Fibroblast of mammary gland (primary cell): ENCODE measurements around the gene COL10A1.

Source experiments
- DNase-seq: peaks from one replicate; pipeline ENCODE4 v3.0.0-alpha.2; 2010; ENCODE audit warnings: low read depth
- H3K4me3 ChIP-seq: 2 replicates; pipeline ENCODE4 v1.5.1; 2011; ENCODE audit warnings: low read depth, mild to moderate bottlenecking, low read length, moderate library complexity; ENCODE audit not compliant: control insufficient read depth
- TF ChIP-seq, protein P1 (sequence below): conservative IDR thresholded peaks from 2 replicates; pipeline ENCODE4 v1.5.1; 2011; ENCODE audit warnings: low read depth, low read length, inconsistent platforms; ENCODE audit not compliant: control insufficient read depth, insufficient read depth

COL10A1 gene

DNA sequence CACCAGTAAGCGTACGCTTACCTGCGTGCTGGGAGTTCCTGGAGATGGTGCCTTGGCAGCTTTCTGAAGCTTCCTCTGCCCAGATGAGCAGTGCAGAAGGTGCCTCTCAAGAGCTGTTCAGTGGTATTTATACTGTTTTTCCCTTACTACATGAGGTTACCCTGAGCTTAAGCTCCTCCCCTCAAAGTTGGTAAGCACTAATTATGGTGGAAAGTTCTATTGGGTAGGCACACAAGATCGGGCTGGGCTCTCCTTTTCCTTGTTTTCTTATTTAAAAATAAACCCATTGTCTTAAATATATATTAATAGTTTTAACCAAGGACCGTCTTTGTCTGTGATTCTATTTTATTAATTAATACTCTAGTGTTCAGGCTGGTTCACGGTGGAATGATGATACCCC is at the start of gene COL10A1:
Gene COL10A1, minus strand, starts transcription at position 101 of the 400 bp plus-strand sequence. CDS start 640 bp downstream, outside the sequence.
- no peak for DNase-seq
- TF ChIP-seq, protein P1, sequence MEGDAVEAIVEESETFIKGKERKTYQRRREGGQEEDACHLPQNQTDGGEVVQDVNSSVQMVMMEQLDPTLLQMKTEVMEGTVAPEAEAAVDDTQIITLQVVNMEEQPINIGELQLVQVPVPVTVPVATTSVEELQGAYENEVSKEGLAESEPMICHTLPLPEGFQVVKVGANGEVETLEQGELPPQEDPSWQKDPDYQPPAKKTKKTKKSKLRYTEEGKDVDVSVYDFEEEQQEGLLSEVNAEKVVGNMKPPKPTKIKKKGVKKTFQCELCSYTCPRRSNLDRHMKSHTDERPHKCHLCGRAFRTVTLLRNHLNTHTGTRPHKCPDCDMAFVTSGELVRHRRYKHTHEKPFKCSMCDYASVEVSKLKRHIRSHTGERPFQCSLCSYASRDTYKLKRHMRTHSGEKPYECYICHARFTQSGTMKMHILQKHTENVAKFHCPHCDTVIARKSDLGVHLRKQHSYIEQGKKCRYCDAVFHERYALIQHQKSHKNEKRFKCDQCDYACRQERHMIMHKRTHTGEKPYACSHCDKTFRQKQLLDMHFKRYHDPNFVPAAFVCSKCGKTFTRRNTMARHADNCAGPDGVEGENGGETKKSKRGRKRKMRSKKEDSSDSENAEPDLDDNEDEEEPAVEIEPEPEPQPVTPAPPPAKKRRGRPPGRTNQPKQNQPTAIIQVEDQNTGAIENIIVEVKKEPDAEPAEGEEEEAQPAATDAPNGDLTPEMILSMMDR, result no peak
- no peak within 1 kb of the TSS for H3K4me3 ChIP-seq

DNA sequence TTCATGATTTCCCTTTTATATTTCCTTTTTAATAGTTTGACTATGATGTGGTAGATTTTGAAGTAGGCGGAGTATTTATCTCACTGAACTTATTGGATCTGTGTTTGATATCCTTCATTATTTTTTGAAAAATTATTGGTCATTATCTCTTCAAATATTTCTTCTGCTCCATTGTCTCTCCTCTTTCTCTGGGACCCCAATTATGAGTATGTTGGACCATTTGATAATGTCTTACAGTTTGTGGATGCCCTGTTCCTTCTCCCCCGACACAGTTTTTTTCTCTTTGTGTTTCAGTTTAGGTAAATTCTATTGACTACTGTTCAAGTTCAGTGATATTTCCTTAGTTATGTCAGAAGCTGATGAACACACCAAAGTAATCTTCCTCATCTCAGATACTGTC is 49.4 kb upstream of the COL10A1 start:
- TF ChIP-seq, protein P1, result no peak
- no peak for DNase-seq
- no peak overlapping the region for H3K4me3 ChIP-seq

DNA sequence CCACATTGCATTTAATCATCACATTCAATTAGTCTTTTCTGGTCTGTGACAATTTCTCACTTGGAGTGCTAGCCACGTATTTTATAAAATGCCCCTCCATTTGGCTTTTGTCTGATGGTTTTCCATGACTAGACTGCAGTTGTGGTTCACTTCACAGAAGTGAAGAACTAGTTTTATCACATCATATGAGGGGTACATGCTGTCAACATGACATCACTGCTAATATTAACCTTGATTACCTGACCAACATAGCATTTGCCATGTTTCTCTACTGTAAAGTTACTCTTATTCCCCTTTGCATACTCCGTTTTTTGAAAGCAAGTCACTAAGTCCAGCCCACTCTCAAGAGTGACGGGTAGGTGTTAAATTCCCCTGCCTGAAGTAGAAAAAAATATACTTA is 48.0 kb upstream of the COL10A1 start:
- no peak for DNase-seq
- no peak overlapping the region for H3K4me3 ChIP-seq

DNA sequence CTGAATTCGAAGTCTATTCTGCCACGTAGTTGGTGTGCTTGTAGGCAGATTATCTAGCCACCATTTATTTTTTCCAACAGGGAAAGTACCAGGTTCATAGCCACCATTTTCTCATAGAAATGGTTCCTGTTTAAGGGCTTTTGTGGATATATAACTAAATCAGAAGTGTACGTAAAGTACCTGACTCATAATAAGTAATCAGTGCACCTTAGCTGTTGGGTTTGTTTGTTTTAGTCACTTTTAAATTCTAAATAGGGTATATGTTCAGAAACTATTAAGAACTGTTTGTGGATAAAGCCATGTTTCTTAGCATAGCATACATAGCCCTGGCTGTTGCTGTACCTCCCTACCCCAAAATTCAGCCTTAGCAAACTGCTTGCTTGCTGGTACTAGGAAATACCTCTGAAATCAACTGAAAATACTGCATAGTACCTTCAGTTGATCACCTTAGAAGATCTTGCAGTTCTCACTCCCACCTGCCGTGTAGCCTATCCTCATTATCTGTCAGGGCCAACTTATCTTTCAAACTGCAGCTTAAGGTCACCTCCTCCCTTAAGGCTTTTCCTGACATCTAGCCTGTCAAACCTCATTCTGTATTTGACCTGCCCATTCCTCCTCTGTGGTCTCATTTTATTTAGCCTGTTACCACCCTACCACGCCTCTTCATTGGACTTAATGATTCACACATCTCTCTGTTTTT is 44.6 kb upstream of the COL10A1 start:
- DNase-seq, result no peak
- TF ChIP-seq, protein P1, result no peak
- no peak overlapping the region for H3K4me3 ChIP-seq

More for the DNA sequence above, 48.0 kb upstream of the COL10A1 start:
- TF ChIP-seq, protein P1, result no peak

DNA sequence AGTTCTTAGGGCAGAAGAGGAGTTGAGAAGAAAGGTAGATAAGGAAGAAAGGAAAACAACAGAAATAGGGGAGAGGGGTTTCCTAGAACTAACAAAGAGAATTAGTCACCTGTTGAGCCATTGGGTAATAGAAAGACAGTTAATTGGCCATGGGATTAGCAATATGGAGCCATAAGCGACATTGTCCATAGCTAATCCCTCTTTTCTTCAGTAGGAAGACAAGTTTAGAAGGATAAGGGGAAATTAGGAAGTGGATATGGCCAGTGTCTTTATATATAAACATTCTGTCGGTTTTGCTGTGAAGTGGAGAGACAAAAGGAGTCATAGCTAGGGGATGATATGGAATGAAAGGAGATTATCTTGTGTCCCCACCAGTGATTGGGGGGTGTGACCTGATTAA is 43.9 kb upstream of the COL10A1 start:
- no peak overlapping the region for H3K4me3 ChIP-seq
- DNase-seq, result no peak
- TF ChIP-seq, protein P1, result no peak

DNA sequence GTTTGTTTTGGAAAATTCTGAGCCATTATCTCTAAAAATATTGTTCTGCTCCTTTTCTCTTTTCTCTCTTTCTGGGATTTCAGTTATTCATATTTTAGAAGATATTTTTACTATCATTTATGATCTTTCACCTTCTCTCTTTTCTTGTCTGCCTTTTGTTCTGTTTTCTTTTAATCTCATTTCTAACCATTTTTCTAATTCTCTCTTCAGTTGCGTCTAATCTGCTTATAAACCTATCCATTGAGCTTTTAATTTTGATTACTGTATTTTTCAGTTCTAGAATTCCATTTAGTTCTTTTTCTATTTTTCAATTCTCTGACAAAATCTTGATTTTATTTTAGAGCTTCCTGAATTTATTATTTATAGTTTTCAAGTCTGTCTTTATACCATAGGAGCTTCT is 42.2 kb upstream of the COL10A1 start:
- DNase-seq, result no peak
- H3K4me3 ChIP-seq, result no peak overlapping the region
- TF ChIP-seq, protein P1, result no peak
